Effector CD8-positive, alpha-beta T cell (primary cell): Measurements from ENCODE around the gene CDKN2AIPNL.
"Not testable (repeated sequence)": the region's sequence is repeated elsewhere in the genome, so short reads cannot be mapped to it uniquely, and the experiment has no call there.

Experiments
- DNase-seq: peaks from one replicate; lab custom pipeline; 2025; lab: John Stamatoyannopoulos, UW

Gene CDKN2AIPNL

DNA sequence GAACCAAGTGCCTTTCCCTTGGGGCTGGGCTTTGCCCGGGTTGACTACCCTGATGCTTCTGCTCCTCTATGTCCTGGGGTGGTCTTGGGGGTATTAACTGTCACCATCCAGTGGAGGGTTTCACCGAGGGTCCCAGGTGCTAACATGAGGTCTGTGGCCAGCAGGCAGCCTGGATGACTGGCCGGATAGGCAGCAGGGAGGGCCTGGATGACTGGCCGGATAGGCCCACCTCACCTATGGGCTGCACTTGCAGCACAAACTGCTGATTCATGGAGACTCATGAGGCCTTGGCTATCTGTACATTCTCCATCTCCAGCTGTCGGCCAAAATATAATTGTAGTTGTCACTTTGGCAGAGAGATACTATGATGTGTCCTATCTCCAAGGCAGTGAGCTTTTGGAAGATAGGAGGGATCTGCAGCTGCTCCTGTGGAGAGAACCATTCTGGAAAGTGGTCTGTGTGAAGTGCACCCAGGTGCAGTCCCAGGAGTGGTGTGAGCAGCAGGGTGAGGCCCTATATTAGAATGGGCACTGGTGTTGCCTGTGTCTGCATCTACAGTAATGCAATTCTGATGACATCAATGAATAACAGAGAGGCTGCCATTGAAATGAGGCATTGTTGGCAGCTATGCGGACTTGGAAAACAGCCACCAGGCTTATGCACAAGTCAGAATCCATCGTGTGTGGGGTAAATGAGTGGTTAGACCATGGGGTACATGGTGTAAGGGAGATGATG lies 26.3 kb upstream of the CDKN2AIPNL start:
- DNase-seq, result no peak

GRCh38 chr5:134437340-134437846 lies 25.7 kb upstream of the CDKN2AIPNL start:
- no peak for DNase-seq

- DNase-seq, result no peak
Measured at GRCh38 chr5:134436523-134437339, 25.1 kb upstream of the CDKN2AIPNL start.

DNA sequence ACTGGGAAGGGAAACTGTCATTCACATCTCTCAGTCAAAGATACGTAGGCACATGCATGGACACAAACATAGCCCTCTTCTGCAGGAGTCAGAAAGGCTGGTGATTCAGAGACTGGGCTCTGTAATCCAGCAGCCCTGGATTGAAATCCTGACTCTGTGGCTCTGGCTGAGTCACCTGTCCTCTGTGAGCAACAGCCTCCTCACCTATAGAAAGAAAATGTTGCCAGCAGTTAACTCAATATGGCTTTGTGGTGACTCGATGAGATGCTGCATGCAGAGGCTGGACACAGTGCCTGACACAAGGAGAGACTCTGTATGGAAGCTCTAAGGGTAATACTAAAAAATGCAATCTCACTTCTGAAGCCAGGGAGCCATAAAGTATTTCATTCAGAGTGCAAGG lies 23.9 kb upstream of the CDKN2AIPNL start:
- no peak for DNase-seq

- DNase-seq, result no peak
Measured at GRCh38 chr5:134432677-134433359, 21.1 kb upstream of the CDKN2AIPNL start.

DNA sequence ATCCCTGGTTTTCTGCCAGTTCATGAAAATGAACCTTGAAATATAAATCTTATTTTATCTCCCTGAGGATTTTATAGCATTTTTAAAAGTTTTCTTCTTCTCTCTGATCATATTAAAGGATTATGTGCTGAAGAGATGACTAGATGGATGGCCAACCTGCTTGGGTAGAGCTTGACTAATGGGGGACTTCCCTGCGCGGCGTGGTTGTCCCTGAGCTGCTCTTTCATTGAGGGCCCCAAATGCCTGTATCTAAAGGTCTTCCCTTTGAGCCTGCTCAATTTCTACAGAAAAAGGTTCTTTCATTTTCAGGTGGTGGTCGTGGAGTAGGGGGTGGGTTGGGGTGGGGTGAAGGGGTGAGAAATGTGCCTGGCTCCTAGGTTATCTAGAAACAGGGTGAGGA lies 20.5 kb upstream of the CDKN2AIPNL start:
- no peak for DNase-seq

- no peak for DNase-seq
Measured at GRCh38 chr5:134430001-134430569, 18.4 kb upstream of the CDKN2AIPNL start.

- no peak for DNase-seq
Measured at GRCh38 chr5:134427540-134428041, 15.9 kb upstream of the CDKN2AIPNL start.

DNA sequence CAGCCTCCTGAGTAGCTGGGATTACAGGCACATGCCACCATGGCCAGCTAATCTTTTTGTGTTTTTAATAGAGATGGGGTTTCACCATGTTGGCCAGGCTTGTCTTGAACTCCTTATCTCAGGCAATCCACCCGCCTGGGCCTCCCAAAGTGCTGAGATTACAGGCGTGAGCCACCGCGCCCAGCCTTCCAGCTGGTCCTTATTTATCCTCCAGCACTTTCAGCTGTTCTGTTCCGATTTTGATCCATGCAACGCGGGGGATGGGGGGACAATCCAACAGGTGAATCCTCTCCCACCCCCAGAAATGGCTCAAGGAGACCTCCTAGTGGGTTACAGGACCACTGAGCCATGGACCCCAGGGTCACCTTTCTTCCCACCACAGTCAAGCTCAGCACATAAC lies 14.7 kb upstream of the CDKN2AIPNL start:
- DNase-seq, result no peak

DNA sequence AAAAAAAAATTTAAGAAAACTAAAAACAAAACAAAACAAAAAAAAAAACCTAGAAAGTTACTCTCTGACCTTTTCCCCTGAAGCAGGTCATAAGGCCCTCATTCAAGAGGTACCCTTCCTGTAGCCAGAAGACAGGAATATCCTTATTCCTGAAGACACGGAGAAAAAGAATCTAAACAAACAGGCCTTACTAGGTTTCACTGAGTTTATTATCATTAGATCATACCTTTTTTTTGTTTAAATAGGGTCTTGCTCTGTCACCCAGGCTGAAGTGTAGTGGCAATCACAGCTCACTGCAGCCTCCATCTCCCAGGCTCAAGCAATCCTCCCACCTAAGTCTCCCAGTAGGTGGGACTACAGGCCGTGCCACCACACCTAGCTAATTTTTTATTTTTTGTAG lies 11.7 kb upstream of the CDKN2AIPNL start:
- DNase-seq, result no peak

DNA sequence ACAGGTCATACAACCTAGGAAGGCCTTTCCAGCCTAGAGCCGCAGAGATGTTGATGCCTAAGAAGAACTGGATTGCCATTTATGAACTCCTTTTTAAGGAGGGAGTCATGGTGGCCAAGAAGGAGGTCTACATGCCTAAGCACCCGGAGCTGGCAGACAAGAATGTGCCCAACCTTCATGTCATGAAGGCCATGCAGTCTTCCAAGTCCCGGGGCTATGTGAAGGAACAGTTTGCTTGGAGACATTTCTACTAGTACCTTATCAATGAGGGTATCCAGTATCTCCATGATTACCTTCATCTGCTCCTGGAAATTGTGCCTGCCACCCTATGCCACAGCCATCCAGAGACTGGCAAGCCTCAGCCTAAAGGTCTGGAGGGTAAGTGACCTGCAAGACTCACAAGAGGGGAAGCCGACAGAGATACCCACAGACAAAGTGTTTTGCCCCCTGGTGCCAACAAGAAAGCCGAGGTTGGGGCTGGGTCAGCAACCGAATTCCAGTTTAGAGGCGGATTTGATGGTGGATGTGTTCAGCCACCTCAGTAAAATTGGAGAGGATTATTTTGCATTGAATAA lies 11.2 kb upstream of the CDKN2AIPNL start:
- no peak for DNase-seq

- DNase-seq, result not testable (repeated sequence)
Measured at GRCh38 chr5:134421038-134421437, 9.4 kb upstream of the CDKN2AIPNL start.

DNA sequence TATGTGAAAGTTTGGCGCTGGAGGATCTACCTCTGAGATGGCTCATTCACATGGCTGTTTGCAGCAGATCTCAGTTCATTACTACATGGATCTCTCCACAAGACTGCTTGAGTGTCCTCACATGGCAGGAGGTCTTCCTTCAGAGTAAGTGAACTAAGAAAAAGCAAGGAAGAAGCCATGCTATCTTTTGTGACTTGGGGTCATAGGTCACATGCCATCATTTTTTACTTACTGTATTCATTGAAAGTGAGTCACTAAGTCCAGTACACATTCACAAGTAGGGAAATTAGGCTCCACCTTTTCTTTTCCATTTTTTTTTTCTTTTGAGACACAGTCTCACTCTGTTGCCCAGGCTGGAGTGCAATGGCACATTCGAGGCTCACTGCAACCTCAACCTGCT lies 8.7 kb upstream of the CDKN2AIPNL start:
- DNase-seq, result no peak

DNA sequence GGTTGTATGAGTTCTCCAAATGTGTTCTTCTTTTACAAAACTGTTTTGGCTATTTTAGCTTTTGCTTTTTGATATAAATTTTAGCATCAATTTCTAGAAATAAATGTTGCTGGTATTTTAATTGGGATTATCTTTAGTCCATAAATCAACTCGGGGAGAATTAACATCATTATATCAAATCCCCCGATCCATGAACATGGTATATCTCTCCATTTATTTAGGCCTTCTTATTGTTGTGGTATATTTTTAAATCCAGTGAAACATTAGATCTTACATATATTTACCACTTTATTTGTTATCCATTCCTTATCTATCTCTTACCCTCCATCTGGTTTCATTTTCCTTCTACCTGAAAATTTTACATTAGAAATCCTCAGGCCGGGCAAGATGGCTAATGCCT lies 7.3 kb upstream of the CDKN2AIPNL start:
- no peak for DNase-seq

DNA sequence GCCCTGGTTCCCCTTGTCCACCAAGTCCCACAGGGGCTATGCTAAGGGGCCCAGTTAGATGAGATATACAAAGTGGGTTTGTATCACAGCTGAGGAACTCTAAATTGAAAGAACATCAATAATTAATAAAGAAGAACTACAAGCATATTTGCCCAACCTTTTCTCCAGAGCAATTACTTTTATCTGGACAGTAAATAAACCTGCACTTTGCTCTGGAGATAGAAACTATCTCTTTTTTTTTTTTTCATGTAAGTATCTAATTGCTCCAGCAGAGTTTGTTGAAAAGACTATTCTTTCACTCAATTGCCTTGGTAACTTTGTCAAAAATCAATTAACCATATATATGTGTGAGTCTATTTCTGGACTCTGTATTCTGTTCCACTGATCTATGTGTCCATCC lies 6.0 kb upstream of the CDKN2AIPNL start:
- DNase-seq, result no peak

GRCh38 chr5:134413046-134413445 lies 1.4 kb upstream of the CDKN2AIPNL start:
- DNase-seq, result no peak

DNA sequence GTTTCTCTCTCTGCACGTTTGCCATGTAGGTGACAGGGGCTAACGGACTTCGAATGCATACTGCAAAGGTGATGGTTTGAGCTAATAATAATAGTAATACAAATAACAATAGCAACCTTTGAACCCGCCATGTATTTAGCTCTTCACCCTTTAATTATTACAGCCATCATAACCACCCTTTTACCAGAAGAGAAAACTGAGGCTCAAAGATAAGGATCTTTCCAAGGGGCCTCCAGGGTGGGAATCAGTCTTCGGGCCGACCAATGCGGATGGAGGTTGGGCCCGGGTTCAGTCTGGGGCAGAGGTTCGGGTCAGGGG lies 494 bp downstream of the CDKN2AIPNL start:
- no peak for DNase-seq

GRCh38 chr5:134410822-134411221 lies 859 bp downstream of the CDKN2AIPNL start:
- DNase-seq, result no peak

DNA sequence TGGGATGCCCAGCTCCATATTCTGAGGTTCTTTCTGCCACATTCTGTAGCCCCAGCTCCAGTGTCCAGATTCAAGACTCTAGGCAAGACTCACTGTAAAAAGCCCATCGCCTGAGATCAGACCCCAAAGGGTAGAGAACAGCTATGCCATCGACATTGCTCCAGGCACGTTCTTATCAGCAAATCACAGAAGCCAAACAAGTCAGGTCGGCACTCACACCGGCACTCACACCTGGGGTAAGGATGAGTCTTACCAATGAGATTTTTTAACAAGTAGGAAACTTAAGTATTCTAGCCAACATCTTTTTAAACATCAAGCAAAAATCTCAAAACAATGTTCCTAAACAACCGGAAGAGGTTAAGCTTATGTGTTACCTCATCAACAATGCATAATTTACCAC lies 2.4 kb downstream of the CDKN2AIPNL start:
- no peak for DNase-seq

DNA sequence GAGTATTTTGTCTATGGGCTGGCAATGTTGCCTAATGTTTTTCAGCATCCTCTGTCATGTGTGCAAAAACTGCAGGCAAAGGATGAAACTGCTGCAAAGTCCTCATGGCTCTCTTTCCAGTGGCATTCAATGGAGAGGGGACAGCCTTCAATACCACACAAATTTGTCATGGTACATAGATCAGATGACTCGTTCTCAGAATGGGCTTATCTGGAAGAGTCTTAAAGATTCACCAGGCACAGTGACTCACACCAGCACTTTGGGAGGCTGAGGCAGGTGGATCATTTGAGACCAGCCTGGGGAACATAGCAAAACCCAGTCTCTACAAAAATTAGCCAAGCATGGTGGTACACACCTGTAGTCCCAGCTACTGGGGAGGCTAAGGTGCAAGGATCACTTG lies 5.3 kb downstream of the CDKN2AIPNL start:
- DNase-seq, result no peak

DNA sequence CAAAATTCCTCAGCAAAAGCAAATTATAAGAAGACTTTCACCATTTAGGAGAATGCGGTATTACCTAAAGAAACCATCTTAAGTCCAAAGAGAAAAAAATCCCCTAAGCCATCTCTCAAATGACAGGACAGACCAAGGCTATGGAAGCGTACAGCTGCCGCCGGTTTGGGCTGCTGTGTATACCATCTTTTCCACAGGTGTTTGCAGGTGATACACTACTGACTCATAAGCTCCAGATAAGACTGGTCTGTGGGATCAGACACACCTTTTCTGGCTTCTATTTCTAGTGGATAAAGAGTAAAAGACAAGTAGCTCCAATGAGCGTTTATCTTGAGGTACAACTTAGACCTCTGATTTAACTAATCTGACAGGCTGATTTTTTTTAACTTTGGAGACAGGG lies 7.7 kb downstream of the CDKN2AIPNL start:
- DNase-seq, result no peak

DNA sequence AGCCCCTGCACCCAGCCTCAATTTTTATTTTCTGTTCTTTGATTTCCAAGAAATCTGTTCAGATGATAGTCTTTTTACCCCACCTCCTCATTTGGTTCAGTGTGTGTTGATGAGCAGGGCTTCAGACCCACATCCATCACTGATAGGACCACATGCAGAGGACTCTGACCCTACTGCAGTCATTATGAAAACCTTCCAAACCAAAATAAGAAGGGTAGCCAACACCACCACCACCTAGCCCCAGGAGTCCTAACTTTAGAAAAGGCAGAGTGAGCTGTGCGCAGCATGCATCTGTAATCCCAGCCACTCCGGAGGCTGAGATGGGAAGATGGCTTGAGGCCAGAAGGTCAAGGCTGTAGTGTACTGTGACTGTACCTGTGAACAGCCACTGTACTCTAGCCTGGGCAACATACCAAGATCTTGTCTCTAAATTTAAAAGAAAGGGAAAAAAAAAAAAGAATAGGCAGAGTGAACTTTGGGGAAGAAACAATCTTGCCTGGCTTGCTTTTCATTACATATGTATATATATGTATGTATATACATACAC lies 13.0 kb downstream of the CDKN2AIPNL start:
- DNase-seq, result no peak
